ENCODE data around the gene LIPH.

GRCh38 chr3:185526349-185526951, 25.9 kb downstream of the LIPH start:
- TF ChIP-seq POLR2A (IDR thresholded peaks at IDR 0.05; ENCODE audit: low read depth) (no peak), CTCF (IDR thresholded peaks at IDR 0.05) (no peak), POLR2AphosphoS5 (IDR thresholded peaks at IDR 0.05) (no peak), EP300 (IDR thresholded peaks at IDR 0.05) (no peak)

All from esophagus muscularis mucosa (tissue), 4 donors.